Tibial nerve (tissue), 4 donors: ENCODE measurements around the gene ELMO1. TPM values are rescaled to one million over a fixed set of nuclear protein-coding genes. Genes with fewer than 3 reads are reported as not detected.

Experiments
- DNase-seq, 2 donors: peaks; one replicate each; pipeline ENCODE4 v3.0.0-alpha.2; 2019; ENCODE audit warnings: low spot score in 2 of 2
- H3K27ac ChIP-seq, 4 donors: fragments of 200-600 bp; sonication (generic) in 3 of 4; one replicate each; pipeline ENCODE4 v1.5.1; 2017 to 2019; ENCODE audit warnings: mild to moderate bottlenecking in 1 of 4
- H3K27me3 ChIP-seq, 2 donors: fragments of 200-600 bp; sonication (generic) in 1 of 2; one replicate each; pipeline versions ENCODE4 v1.5.1 to v1.6.0; 2017 to 2019
- H3K36me3 ChIP-seq, 3 donors: fragments of 200-600 bp; sonication (generic); one replicate each; pipeline ENCODE4 v1.5.1; 2018 to 2019
- H3K4me1 ChIP-seq, 4 donors: fragments of 200-600 bp; sonication (generic) in 3 of 4; one replicate each; pipeline ENCODE4 v1.5.1; 2017 to 2019
- H3K4me3 ChIP-seq, 4 donors: fragments of 200-600 bp; sonication (generic) in 3 of 4; one replicate each; pipeline ENCODE4 v1.5.1; 2017 to 2019; ENCODE audit warnings: mild to moderate bottlenecking in 1 of 4, moderate library complexity in 1 of 4
- H3K9me3 ChIP-seq, 4 donors: fragments of 200-600 bp; sonication (generic) in 3 of 4; one replicate each; pipeline ENCODE4 v1.5.1; 2017 to 2019
- CTCF ChIP-seq, 5 experiments: fragments of 200-600 bp in 3 of 5; fragments of 450-650 bp in 2 of 5; sonication (generic) in 3 of 5; IDR thresholded peaks; one replicate each; pipeline ENCODE4 v1.5.1; 2016 to 2019; ENCODE audit warnings: antibody characterized with exemption in 5 of 5, mild to moderate bottlenecking in 3 of 5, moderate library complexity in 2 of 5
- EP300 ChIP-seq, 2 donors: sonication (generic); formaldehyde crosslinking; IDR thresholded peaks; one replicate each; pipeline ENCODE4 v1.6.1; 2017; ENCODE audit warnings: antibody characterized with exemption in 2 of 2, mild to moderate bottlenecking in 1 of 2
- POLR2A ChIP-seq, 2 donors: fragments of 450-650 bp; IDR thresholded peaks; one replicate each; pipeline ENCODE4 v1.6.1; 2017; ENCODE audit warnings: antibody characterized with exemption in 2 of 2, mild to moderate bottlenecking in 2 of 2, moderate library complexity in 2 of 2
- WGBS, 2 donors: methylation state at CpG; one replicate each; pipeline ENCODE4 v1.1.5; 2018; 5-methylcytosine and 5-hydroxymethylcytosine counted together
- small RNA-seq: library from RNA; depleted of rRNA; stranded (forward); fragments of <200 nt; gene quantifications from one replicate; pipeline ENCODE3, GENCODE V24; 2016
- total RNA-seq, 4 donors: library from RNA; depleted of rRNA; stranded (reverse); fragments of >200 nt; gene quantifications; one replicate each; pipeline ENCODE4 v1.1.0, GENCODE V29; 2016

ELMO1 gene
- total RNA-seq, 4 donors from 2014 or later, result 196 to 328 (median 268) TPM

DNA sequence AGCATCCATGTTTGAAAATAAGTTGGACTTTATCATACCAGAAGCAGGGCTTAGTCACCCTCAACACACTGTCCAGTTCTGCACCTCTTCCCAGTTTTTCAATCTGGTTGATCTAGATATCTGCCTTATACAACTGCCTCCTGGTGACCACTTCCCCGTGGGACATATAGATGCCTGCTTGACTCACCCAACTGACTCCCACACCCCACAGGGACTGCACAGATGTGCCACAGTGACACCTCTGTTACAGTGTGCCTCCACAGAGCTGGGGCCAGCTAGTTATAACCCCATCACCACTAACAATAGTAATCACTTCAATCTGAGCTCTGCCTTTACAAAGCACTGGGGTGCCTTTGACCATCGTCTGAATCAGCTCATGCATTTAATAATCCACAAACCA is 641.8 kb downstream of the ELMO1 start:
- no peak for DNase-seq
- H3K27me3 ChIP-seq, result no peaks in the 10 kb centered on the region
- 55 to 65% methylated on average over 2 of the region's 2 CpGs for WGBS, 2 donors
- no peak overlapping the region for H3K27ac ChIP-seq
- H3K36me3 ChIP-seq, result no peaks in the 10 kb centered on the region
- H3K9me3 ChIP-seq, result no peaks in the 10 kb centered on the region
- no peaks in the 10 kb centered on the region for H3K4me1 ChIP-seq
- TF ChIP-seq EP300 (IDR thresholded peaks at IDR 0.05), result no peak
- TF ChIP-seq POLR2A (IDR thresholded peaks at IDR 0.05), result no peak
- no peak for TF ChIP-seq CTCF (IDR thresholded peaks at IDR 0.05)
- H3K4me3 ChIP-seq, result no peak overlapping the region

Small RNA genes within 50 kb of the gene (small RNA-seq; reads per million reads assigned to genes)
- gene MIR1200 (not detected), gene RF00019 (not detected), gene RF00432 (not detected), gene RNU6-565P (not detected)

Other genes with a start within 250 kb of the ELMO1 start
- gene GPR141, start 234.9 kb upstream of the ELMO1 start, total RNA-seq, result 1 to 10 TPM in 1 of 4 donors, under 1 TPM in 1, not detected in 2; 0.84 to 3.1 TPM